G401 (cell line): ENCODE results near the gene TPBG. TPM values are rescaled to one million over a fixed set of nuclear protein-coding genes. Genes with fewer than 3 reads are reported as not detected.
"Not testable (repeated sequence)": the region's sequence is repeated elsewhere in the genome, so short reads cannot be mapped to it uniquely, and the experiment has no call there.

Source experiments
- DNase-seq: peaks from one replicate; pipeline ENCODE4 v3.0.0-alpha.2; 2015; ENCODE audit warnings: low spot score
- in situ Hi-C: cut with HindIII; loops from 2 replicates; pipeline ENCODE4 v1.10.0; 2016; ENCODE audit warnings: low sequenced_read_pairs, mixed read lengths
- total RNA-seq: library from RNA; depleted of rRNA; stranded (reverse); fragments of >200 nt; shearing (Covaris generic); gene quantifications from 2 replicates; pipeline ENCODE4 v1.2.3, GENCODE V29; 2014

TPBG gene
- total RNA-seq, 1 experiment from 2014 or later = 6.7 TPM

- in situ Hi-C loops = no loop called here
- no peak for DNase-seq
Measured at GRCh38 chr6:82371799-82372546, 8.4 kb downstream of the TPBG start.

- in situ Hi-C loops = no loop called here
- DNase-seq = no peak
Measured at GRCh38 chr6:82372656-82373055, 9.0 kb downstream of the TPBG start.

DNA sequence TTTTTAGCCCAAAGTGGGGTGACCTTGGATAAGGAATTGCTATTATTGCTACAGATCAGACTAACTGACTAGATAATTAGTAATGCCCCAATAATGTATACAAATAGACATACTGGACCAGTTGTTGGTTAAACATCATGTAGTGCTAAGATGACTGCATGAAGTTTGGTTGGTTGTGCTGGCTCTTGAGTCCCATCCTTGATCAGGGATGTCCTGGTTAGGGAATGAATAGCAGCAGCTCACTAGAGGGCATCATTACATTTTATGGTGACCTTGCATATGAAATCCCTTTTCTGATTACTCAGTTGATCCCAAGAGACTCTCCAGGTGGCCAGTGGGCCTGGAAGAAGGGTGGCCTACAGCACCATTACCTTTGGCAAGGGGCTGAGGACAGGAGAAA is 10.9 kb downstream of the TPBG start:
- in situ Hi-C loops = no loop called here

DNA sequence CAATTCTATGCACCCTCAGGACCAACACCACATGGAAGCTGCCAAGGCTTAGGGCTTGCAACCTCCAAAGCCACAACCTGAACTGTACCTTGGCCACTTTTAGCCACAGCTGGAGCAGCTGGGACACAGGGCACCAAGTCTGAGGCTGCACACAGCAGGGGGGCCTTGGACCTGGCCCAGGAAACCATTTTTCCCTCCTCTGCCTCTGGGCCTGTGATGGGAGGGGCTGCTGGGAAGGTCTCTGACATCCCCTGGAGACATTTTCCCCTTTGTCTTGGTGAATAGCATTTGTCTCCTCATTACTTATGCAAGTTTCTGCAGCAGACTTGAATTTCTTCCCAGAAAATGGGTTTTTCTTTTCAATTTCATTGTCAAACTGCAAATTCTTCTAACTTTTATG is 13.0 kb downstream of the TPBG start:
- in situ Hi-C loops = no loop called here
- no peak for DNase-seq

More for the DNA sequence above, 10.9 kb downstream of the TPBG start:
- DNase-seq = no peak

DNA sequence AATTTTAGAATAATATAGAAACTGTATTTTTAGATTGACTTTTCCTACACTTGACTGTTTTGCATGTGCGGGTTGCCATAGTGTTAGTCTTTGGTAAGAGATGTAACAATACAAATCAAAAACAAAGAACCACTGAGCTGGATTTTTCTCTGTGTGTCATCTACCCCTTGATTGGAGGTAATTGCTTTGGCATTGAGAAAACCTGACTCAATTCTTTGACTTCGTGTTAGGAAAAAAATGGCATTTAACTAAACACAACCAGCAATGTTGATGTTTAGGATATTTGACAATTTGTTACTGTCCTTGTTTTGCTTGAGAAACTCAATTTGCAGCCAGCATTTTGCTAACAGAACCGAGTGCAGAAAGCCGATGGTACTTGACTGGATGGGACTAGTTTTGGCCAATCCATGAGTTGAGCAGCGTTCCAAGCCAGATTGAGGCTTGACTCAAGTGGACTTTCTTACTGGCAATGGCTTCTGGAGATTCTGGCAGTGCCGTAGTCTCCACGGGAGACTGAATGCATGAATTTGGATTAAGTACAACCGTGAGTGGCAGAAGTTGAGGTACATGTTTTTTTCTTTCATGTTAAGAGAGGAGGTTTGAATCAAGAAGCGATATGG is 17.1 kb downstream of the TPBG start:
- no peak for DNase-seq
- in situ Hi-C loops = no loop called here

DNA sequence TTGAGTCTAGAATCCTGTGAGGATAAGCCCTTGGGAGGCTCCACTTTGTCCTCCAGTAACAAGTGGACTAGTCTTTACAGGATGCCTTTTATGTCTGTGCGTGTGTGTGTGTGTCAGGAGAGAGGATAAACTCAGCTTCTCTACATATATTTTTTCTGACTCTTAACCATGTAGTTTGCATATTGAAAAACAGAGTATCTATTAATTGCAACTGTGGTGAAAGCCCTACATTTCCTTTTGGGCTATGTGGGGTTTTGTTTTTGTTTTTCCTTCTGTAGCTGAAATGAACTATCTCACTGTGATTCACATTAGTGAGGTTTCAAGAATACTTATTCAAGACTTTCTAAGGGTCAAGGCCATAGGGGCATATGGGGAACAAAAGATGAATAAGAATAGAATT is 17.7 kb downstream of the TPBG start:
- in situ Hi-C loops = no loop called here
- DNase-seq = no peak

DNA sequence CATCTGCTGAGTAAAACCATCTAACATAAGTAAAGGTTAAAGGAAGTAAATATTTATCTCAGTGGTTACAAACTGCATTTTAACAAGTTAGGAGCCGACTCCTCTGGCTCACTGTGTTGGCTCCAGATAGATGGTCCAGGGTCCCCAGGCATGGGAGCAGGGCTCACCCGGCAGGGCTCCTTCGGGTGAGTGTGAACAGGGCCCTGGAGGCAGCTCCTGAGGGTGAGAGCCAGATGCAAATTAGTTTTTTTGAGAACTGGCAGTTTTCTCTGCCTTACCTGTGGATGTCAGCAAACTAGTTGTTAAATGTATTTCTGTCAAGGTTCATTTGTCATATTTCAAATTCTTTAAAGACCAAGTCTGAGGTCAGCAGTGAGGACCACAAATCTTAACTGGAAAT is 21.5 kb downstream of the TPBG start:
- in situ Hi-C loops = no loop called here
- DNase-seq = no peak

GRCh38 chr6:82385546-82385945 is 21.9 kb downstream of the TPBG start:
- in situ Hi-C loops = no loop called here
- DNase-seq = no peak

- in situ Hi-C loops = no loop called here
- DNase-seq = no peak
Measured at GRCh38 chr6:82385961-82386360, 22.3 kb downstream of the TPBG start.

DNA sequence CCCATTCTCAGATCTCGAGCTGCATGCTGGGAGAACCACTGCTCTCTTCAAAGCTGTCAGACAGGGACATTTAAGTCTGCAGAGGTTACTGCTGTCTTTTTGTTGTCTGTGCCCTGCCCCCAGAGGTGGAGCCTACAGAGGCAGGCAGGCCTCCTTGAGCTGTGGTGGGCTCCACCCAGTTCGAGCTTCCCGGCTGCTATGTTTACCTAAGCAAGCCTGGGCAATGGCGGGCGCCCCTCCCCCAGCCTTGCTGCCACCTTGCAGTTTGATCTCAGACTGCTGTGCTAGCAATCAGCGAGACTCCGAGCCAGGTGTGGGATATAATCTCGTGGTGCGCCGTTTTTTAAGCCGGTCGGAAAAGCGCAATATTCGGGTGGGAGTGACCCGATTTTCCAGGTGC is 31.2 kb downstream of the TPBG start:
- in situ Hi-C loops, DNase-seq: not testable (repeated sequence)

DNA sequence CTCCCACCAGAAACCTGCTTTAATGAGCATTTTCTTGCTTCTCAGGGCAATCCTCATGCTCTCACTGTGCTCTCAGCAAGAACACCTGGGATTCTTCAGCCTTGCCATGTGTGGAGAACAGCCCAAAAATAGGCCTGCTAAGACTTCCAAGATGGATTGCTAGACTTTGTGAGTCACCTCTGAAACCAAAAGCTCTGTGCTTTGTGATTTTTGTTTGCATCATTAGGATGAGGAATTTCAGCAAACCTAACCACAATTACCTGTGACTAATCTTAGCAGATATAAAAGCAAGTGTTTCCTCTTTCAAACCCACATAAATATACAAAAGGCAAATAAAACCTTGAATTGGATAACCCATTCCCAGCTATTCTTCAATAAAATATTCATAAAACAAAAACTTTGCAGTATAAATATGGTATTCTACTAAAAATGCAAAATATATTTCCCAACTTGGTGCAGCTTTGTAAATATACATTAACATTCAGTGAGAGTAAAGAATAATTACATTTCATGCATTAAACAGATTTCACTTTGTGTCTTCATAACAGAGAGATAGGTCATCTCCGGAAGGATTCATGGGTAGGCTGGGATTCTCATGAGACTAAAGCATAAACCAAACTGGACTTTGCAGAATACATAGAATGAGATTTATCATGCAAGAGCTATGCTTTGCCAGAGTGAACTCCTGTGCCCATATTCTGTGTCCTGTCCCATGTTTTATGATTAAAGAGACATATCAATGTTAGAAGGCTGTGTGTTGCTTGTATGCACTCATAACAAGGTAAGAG is 33.5 kb downstream of the TPBG start:
- in situ Hi-C loops = no loop called here
- DNase-seq = no peak

DNA sequence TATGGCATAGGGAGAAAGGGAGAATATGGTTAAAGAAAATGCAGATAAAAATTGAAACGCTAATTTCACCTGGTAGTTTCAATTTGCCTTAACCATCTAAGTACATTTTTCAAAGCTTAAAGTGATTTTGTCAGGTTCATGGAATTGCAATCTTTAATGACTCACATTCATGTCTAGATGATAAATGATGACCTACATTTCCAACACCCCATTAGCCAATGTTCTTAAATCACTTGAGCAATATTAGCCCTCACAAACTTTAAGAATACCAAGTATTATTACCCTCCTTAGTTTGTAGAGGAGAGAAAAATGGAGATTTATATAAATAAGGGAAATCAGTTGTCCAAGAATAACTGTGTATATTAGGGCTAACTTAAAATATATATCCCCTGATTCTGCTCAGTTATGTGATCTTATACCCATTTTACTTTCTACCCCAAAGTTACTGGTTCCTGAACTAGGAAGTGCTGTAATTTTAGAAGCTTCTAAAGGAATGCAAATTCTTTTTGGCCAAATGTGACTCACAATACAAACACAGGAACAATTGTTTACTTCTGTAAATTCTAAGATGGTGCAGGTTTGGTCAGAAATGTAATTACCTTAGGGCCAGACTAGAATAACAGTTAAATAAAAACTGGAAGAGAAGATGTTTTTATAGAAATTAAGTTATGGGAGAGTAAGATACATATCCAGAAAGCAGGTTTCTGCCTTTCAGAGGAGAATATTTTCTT is 34.5 kb downstream of the TPBG start:
- no peak for DNase-seq

DNA sequence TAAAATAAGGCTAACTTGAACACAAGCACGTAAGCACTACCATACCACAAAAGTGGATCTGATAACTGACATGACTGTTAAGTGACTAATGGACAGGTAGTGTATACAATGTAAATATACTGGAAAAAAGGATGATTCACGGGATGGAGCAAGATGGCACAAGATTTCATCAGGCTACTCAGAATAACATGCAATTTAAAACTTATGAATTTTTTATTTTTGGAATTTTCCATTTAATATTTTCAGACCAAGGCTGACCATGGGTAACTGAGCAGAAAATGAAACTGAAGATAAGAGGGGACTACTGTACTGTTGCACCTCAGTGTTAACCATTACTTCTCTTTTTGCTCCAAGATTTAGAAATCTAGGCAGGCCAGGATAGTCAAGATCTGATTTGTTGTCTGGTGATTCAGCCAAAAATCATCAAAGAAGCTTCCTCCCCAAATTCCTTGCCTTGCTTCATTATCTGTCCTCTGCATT is 45.4 kb downstream of the TPBG start:
- in situ Hi-C loops = no loop called here
- DNase-seq = no peak

More for the DNA sequence above, 34.5 kb downstream of the TPBG start:
- in situ Hi-C loops = no loop called here

DNA sequence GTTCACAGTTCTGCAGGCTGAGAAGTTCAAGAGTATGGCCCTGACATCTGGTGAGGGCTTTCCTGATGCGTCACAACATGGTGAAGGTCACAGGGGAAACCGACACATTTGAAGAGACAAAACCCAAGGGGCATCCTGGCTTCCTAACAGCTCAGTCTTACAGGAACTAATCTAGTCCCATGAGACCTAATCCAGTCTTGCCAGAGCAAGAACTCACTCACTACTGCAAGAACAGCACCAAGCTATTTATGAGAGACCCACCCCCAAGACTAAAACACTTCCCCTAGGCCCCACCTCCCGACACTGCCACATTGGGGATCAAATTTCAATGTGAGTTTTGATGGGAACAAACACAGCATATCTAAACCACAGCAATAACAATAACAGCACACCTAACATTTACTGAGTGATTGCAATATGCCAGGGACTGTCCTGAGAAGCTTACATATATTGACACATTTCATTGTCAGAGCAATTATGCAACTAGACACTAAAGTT is 46.6 kb downstream of the TPBG start:
- in situ Hi-C loops = no loop called here
- no peak for DNase-seq

DNA sequence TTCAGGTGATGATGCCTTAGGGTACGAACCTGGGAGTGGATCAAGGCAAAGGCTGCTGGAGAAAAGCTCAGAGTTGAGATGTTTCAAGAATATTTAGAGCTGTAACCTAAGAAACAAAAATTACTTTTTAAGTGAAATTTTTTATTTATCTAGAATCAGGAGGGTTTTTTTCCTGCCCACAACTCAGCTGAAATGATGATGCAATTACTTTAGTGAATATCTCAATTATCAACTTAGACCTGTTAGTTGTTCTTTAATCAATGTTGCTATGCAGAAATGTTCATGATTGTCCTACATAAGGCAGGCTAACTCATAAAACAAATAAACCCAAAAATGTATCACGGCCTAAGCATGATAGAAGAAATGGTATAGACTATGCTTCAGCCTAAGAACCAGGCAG is 50.3 kb downstream of the TPBG start:
- no peak for DNase-seq
- in situ Hi-C loops = no loop called here

DNA sequence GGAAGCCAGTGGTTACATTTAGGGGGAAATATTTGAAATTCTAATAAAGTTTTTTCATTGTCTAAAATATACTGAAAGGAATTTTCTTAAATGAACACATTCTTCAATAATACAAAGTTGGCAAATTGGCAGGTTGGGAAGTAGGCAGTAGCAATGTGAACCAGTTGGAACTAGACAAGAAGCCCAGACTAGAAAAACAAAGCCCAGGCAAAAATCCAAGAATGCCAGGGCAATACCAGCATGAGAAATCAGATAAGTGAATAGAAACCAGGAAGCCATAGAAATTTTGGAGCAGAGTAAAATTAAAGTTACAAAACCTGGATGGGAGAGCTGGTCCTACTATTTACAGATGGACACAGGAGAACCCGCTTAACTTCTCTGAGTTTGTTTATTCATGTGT is 52.2 kb downstream of the TPBG start:
- in situ Hi-C loops = no loop called here
- no peak for DNase-seq

DNA sequence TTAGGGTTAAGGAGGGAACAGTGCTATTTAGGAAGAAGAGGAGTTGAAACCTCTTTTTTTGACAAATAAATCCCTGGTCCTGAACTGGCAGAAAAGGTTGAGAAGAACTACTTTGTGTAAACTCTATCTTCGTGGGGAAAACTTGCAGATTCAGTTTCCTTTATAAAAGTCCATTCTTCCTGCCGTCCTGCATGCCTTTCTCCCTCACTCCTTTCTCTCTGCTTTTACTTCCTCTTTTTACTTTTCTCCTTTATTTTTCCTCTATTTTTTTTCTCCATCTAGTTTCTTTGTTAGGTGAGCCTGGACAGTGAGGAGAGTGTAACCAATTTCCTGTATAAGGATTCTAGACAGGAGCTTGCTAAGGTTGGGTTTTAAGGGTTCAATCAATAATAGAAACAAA is 52.7 kb downstream of the TPBG start:
- in situ Hi-C loops = no loop called here
- DNase-seq = no peak
